Activated CD8-positive, alpha-beta memory T cell treated with anti-CD3 and anti-CD28 coated beads for 4 hours (primary cell): ENCODE results near the gene PANK4.

ENCODE experiments used
- DNase-seq, 2 donors: peaks; one replicate each; pipeline ENCODE4 v3.0.0-alpha.2; 2020; ENCODE audit warnings: low read depth in 2 of 2

Gene PANK4

GRCh38 chr1:2476061-2476999 lies 50.1 kb downstream of the PANK4 start, which contains the start of gene PLCH2:
PLCH2 (plus strand) TSS chr1:2476289; CDS start chr1:2476589, 300 bp downstream.
- no peak for DNase-seq

GRCh38 chr1:2475571-2475970 lies 50.8 kb downstream of the PANK4 start:
- no peak for DNase-seq

- DNase-seq, result no peak
These were observed 51.4 kb downstream of the PANK4 start for GRCh38 chr1:2474933-2475371.

GRCh38 chr1:2474104-2474844 lies 52.1 kb downstream of the PANK4 start:
- no peak for DNase-seq

- DNase-seq, result no peak
These were observed 53.2 kb downstream of the PANK4 start for GRCh38 chr1:2473198-2473597.

- DNase-seq, result no peak
These were observed 53.7 kb downstream of the PANK4 start for GRCh38 chr1:2472561-2473177.

GRCh38 chr1:2472109-2472508 lies 54.3 kb downstream of the PANK4 start:
- no peak for DNase-seq

GRCh38 chr1:2471587-2472001 lies 54.8 kb downstream of the PANK4 start:
- no peak for DNase-seq

- DNase-seq, result no peak
These were observed 55.3 kb downstream of the PANK4 start for GRCh38 chr1:2471159-2471471.

- no peak for DNase-seq
These were observed 55.9 kb downstream of the PANK4 start for GRCh38 chr1:2470290-2471158.

- DNase-seq, result no peak
These were observed 57.1 kb downstream of the PANK4 start for GRCh38 chr1:2469103-2469940.

- no peak for DNase-seq
These were observed 57.9 kb downstream of the PANK4 start for GRCh38 chr1:2468540-2468939.

- no peak for DNase-seq
These were observed 58.3 kb downstream of the PANK4 start for GRCh38 chr1:2468041-2468472.

GRCh38 chr1:2466958-2467554 lies 59.3 kb downstream of the PANK4 start:
- DNase-seq, result no peak

- DNase-seq, result no peak
These were observed 60.1 kb downstream of the PANK4 start for GRCh38 chr1:2466270-2466665.

- no peak for DNase-seq
These were observed 60.8 kb downstream of the PANK4 start for GRCh38 chr1:2465371-2466269.

- DNase-seq, result no peak
These were observed 63.0 kb downstream of the PANK4 start for GRCh38 chr1:2463396-2463795.

- no peak for DNase-seq
These were observed 63.6 kb downstream of the PANK4 start for GRCh38 chr1:2462819-2463218.
